GM19324 (cell line): ENCODE measurements around the gene INVS.
"Not testable (repeated sequence)": the region's sequence is repeated elsewhere in the genome, so short reads cannot be mapped to it uniquely, and the experiment has no call there.

Source experiments
- ATAC-seq: cut with Tn5 transposase; IDR thresholded peaks from one replicate; pipeline ENCODE4 v1.9.1; 2021; ENCODE audit warnings: mild to moderate bottlenecking, moderate library complexity; ENCODE audit not compliant: unreplicated experiment, low FRiP score

The INVS gene

DNA sequence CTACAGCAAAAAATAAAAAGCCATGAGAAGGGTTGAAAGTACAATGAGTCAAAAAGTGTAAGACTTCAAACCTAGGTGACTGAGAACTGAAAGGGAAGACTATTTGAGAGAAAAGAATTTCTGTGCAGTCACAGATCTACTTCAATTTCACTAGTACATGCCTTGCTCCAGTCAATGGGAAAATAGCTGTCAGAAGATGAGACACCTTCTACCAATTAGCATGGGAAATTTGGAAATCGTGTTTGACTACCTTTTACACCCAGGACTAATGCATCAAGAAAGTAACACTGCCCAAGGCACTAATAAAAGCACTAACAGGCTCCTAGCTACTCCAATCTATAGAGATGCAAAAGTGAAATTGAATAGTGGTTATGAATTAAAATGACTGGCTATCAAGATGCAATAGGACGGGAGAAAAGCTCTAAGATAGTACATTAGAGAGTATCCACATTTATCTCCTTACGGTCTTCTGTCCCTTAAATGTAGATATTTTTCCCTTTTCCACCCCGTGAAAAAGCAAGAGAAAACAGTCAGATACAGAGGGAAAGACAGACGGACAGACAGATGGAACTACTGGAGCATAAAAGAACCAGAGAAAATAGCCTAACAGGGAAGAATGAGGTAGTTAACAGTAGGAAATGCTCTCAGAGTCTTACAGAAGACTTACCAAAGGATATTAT lies 15.5 kb upstream of the INVS start:
- peak; percentile 48 for ATAC-seq

DNA sequence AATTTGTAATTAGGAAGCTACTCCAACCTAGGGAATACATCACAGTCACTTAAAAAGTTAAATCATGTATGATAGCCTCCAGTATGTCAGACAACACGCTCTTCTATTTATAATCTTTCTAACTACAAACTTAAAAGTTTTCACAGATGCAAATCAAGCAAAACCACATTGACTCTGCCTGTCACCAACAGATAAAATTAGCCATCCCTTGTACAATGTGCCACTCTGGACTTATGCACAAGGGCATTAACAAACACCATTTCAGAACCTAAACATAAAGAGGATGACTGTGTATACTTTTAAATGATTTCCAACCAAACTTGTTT lies 15.0 kb upstream of the INVS start:
- peak; percentile 63 for ATAC-seq

DNA sequence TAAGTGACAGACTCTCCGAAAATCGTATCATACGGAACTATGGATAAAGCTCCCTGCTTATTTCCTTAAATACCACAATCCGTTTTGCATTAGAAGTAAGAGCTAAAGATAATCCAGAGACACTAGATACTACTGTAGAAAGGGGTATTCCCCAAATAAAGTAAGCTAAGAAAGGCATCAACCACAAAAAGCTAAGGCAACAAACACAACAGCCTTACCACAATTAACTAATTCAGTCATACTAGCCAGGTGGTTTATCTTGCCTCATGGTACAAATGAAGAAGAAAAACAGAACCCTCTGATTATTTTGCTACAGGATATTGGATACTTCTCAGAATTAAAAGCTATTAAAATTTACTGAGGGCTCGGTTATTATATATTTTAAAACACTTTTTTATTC lies 14.3 kb upstream of the INVS start:
- peak; percentile 79 for ATAC-seq

DNA sequence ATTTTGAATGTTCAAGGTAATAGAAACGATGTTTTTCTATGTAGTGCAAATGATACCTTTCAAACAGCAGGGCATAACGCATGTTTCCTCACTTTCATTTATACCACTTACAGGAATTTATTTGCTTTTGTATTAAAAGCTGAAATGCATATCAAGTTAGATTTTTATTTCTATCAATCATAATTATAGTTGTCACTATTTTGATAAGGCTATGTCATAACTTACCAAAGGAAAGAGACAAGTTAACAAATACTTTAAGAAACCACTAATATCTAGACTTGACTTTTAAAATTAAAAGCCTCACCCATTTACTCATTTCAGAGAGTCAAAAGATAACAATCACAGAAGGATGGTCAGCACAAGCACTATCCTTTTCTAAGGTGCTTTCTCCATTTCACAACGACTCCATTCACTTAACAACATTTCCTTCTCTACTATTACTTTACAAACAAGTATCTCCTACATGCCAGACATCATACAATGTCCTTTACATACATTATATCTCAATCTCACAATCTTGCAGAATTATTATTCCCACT lies 12.9 kb upstream of the INVS start:
- no peak for ATAC-seq

DNA sequence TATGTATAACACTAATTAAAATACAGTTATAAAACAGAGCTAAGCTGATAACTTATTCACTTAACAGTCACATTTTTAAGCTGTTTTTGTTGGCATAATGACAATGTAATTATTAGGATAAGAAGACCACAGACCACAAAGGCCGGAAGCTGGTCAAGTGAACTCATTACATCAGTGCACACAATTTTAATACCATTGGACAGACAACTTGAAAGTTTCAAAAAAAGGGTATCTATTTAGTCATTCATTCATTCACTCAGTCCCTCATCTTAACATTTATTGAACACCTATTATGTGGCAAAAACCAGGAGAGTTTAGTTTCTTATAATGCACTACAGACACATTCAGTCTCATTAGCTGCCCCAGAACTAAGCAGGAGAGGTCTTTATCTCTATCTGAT lies 11.8 kb upstream of the INVS start:
- ATAC-seq = no peak

DNA sequence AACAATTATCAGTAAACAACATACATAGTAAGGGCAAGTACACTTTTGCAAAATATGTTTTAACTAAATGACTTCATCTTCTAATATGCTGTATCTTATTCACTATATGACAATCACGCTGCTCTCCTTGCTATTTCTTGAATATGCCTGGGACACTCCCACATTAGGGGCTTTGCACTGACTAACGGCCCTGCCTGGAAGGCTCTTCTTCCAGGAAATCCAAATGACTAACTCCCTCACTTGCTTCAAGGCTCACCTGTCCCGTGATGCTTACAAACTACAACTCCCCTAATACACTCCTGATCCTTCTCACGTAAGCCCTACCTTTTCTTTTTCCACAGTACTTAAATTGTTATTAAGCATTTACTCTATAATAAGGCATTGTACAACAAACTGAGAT lies 10.8 kb upstream of the INVS start:
- no peak for ATAC-seq

DNA sequence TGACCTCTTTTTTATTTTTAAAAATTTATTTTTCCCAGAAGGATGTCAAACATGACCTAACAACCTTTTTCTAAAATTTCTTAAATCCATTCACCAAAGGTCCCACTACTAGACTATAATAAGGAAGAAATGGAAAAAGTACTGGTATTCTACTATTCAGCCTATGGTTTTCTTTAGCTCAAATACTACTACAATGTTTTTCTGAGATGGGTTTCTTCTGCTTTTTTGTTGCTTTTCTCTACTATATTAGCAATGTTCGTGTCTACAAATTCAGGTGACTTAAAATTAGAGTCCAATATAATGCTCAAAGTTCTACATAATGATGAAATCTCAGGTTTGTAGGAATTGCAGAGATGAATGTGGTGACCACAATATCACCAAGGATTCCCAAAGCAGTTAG lies 8.2 kb upstream of the INVS start:
- ATAC-seq = no peak

DNA sequence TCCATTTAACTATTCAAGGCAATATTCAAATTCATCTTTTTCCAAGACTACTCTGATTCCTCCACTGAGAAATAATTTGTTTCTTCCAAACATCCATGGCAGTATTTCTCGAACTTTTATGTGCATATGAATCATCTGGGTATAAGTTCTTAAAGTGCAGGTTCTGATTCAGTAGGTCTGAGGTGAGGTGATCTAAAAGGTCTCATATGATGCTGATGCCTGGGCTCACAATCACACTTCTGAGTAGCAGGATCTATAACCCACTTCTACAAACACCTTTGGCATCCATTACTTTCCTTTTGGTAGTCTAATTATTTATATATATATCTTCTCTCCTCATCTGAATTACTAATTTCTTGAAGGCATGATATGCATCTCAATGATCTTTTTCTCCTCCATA lies 7.4 kb upstream of the INVS start:
- no peak for ATAC-seq

DNA sequence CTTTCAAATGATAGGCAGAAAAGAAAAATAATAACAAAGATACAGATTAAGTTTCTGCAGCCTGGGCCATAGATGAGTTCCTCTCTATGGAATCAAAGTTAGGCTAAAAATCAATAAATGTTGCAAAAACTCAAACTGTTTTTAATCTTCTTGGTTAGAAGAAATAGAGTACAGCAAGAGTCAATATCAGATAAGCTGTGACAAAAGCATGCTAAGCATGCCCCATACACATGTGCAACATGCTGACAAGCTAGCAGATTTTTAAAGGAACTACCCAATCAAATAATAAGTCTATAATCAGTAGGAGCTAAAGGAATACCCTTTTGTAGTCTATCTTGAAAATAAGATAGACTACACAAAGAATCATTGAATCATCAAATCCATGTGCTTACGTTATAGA lies 7.0 kb upstream of the INVS start:
- no peak for ATAC-seq

DNA sequence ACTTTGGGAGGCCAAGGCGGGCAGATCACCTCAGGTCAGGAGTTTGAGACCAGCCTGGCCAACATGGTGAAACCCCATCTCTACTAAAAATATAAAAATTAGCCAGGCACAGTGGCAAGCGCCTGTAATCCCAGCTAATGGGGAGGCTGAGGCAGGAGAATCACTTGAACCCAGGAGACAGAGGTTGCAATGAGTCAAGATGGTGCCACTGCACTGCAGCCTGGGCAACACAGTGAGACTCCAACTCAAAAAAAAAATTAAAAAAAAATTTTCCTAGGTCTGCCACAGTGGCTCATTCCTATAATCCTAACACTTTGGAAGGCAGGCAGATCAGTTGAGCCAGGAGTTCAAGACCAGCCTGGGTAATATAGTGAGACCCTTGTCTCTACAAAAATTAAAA lies 4.6 kb upstream of the INVS start:
- ATAC-seq = not testable (repeated sequence)

DNA sequence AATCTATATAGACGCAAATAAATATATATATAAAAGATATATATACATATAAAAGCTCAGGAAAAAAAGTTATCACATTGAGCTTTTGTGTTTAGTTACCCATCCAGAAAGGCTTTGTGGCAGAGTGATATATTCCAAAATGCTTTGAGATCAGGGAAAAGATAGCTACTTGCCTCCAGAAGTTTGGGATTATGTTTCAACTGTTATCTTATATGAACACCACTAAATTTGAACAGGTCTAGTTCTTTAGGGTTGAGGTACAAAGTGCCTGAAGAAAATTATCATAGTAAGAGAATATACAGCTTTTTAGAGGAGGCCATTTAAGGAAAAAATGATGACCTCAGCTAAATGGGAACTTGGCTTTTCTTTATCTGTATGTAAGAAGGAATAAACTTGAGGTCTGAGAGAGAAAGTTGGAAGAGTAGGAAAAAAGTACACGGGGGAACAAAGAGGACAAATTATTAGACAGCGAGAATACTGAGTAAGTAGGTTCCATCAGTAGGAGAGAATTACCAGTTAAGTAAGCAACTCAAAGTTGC lies 2.6 kb upstream of the INVS start:
- no peak for ATAC-seq

DNA sequence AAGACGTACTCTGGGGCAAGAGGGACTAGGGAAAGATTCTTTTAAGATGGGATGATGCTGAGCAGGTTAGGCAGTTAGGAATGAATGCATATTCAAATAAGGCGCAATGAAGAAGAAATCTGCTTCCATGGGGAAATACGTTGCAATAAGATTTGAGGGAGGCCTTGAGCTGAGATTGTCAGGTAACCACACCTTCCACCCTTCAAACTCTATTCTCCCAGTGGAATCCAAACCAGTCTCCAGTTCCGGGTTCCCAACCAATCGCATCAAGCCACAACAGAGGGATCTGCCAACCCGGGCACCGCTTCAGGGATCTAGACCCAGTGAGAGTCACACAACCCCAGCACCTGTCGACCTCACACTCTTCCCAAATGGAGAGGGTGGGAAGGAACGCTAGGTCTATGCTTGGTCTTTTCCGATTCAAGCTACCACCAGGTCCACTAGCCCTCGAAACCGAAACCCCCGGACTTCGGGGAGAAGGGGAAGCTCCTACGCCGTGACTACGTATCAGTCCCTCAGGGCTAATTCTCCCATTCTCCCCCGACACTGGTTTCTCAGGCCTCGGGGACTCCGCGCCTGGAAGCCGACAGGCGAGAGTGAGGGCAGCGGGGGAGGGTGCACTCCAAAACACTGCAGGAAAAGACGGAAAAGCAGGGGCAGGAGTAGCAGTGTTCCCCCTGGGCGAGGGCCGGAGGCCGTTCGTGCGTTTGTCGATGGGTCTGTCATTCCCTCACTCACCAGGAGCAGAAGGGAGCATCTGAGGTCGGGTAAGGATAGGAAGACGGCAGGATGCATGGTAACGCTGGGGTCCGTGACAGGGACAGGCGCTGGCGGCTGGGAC lies 777 bp upstream of the INVS start:
- peak; percentile 7 for ATAC-seq

DNA sequence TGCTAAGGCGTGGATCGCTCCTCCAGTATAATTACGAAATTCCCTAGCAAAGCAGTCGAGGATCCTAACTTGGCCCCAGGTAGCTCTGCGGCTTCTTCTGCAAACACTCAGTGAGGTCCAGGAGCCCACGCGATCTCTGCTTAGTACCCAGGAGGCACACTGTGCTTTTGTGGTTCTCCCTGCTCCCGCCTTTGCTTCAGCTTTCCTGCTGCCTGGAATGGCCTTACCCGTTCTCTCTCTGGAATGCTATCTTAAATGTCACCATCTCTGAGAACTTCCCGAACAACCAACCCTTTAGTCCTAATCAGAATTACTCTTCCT lies 639 bp downstream of the INVS start:
- ATAC-seq = peak; percentile 5

DNA sequence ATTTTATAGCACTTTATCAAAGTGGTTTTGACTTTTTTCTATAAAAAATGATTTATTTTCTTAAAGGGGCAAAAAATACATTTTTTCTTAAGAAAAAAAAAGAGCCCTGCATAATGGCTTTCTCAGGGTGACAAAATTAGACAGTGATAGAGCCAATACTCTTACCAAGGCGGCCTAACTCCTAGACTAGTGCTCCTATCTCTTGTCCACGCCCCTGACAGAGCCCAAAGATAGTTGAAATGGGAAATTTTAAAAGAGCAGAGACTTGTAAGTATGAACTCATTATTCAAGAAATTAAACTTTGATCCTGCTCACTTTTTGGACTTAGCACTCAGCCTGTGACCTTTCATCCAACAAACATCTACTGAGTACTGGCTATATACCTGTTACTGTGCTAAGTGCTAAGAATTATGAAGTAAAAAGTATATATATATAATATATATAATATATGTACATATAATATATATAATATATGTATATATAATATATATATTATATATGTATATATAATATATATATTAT lies 1.2 kb downstream of the INVS start:
- ATAC-seq = no peak

DNA sequence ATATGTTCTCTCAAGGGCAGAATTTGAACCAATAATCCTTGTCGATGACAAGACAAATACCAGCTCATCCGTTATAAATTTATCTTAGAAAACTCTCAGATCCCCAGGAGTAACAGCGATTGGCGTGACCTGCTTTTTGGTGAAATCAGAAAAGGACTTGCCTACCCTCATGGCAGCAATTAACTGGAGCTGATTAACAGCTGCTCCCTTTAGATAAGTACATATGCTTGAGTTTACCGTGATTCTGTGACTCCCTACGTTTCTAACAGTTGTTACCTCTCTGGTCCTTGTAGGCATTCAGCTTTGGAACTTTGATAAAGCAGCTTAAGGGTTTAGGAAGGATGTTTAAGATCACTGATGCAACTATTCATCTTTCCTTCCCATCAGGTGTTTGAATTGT lies 2.6 kb downstream of the INVS start:
- ATAC-seq = no peak

DNA sequence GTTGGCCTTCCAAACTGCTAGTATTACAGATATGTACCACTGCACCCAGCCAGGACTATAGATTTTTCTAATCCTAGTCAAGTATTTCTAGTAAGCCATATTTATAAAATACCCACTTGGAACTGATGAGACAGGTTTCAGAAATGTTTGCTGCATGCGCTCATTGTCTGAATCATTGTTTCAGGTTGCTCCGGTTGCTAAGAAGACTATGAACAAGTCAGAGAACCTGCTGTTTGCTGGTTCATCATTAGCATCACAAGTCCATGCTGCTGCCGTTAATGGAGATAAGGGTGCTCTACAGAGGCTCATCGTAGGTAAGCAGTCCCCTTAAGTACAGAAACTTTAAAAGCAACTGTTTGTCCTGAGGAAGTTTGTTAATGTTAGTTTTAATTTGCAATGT lies 5.3 kb downstream of the INVS start:
- no peak for ATAC-seq

DNA sequence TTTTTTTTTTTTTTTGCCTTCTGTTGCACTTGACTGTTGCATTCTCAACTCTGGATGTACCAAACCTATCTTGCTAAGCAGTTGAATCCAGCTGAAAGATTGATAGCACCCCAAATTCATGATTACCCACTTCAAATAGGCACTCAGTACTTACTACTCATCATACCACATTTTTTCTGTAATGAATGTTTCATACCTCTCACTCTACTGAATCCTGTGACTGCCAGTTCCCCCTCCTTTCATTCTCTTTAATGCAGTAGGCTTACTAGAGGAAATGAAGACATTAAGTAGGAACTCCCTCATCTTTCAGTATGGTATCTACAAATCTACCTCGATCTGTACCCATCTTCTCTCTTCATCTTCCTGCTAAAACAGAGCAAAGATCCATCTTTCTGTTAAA lies 6.8 kb downstream of the INVS start:
- ATAC-seq = no peak

DNA sequence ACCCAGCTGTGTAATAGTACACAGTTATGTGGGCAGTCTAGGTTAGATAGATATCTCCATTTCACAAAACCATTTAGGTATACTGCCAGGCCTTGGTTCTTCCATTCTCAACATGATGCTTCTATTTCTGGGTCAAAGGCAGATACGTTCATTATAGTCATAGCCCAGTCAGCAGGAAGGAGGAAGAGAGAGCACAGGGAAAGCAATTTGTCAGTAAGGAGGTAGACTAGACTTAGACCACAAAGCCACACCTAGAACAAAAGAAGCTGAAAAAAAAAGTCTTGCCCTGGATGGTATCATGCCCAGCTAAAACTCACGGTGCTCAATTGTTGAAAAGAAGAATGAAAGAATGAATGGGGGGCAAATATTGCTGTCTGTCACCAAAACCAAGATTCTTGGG lies 7.6 kb downstream of the INVS start:
- ATAC-seq = no peak

DNA sequence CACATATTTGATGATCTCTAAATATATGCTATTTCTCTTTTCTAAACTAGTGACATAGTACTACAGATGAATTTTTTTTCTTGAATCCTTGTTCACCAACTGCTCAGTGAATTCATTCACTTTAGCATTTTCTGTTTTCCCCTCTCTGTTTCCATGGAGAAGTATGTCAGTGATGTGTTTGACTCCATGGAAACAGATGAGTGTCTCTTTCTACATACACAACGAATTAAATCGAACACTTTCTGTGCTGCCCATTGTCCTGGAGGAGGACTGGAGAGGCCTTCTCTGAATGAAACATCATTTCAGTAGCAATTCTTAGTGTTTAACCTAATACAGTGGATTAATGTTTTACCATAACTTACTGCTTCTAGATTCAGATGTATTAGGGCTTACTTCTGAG lies 9.5 kb downstream of the INVS start:
- ATAC-seq = no peak

DNA sequence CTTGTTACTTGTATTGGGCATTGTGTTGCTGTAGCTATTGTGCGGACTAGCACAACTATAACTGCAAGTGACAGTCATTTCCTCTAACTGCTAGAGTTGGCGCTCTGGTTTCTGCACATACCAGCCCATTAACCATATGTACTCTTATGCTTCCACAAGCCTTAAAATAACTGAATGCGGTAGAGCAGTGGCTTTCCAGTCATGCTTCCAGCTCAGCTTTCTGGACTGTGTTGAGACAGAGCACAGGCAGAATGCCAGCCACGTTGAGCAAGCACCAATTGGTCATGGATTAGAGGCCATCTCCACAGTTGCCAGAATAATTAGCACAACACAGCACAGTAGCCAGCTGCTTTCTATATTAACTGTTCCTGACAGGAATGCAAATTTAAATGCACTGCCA lies 12.2 kb downstream of the INVS start:
- no peak for ATAC-seq

DNA sequence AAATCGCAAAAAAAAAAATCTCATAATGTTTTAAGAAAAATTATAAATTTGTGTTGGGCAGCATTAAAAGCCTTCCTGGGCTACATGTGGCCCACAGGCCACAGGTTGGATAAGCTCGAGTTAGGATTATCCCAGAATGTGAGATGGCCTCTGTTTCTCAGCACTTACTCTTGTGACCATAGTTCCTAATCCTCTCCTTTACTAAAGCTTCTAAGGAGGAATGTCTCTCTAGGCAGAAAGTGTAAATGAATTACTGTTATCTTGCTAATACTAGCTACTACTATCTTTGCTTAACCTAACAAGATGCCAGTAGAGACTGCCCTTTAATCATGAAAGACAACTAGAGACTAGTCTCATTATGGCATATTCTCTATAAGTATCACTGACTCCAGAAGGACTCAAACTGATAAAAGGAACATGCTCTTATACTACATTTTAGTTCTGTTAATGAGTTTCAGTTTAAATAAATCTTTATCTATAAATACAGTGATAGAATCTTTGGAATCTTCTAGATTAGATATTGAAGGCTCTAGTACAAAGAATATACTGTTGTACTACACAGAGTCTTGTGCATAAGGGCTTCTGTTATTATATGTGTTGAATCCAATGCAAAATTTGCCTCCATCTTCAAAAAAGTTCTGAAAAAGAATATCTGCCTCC lies 13.8 kb downstream of the INVS start:
- ATAC-seq = no peak
